Cardiac fibroblast (primary cell): ENCODE measurements around the gene EIF5AL1.
"Not testable (repeated sequence)": the region's sequence is repeated elsewhere in the genome, so short reads cannot be mapped to it uniquely, and the experiment has no call there.

Experiments
- DNase-seq, 2 donors: peaks; one replicate each; pipeline versions ENCODE4 v3.0.0 to v3.0.0-alpha.2; 2010; ENCODE audit warnings: low read depth in 2 of 2
- H3K4me3 ChIP-seq, 2 donors: replicated peaks in 1 of 2; 1 replicate in 1 of 2; 2 replicates in 1 of 2; pipeline ENCODE4 v1.5.1; 2011; ENCODE audit warnings: low read depth in 2 of 2, low read length in 2 of 2, mild to moderate bottlenecking in 2 of 2, moderate library complexity in 1 of 2
- CTCF ChIP-seq: IDR thresholded peaks from one replicate; pipeline ENCODE4 v1.5.1; 2011; ENCODE audit warnings: low read depth, mild to moderate bottlenecking, low read length, inconsistent platforms

EIF5AL1 gene

GRCh38 chr10:79511891-79512583 is at the start of gene EIF5AL1:
TSS of gene EIF5AL1 (plus strand) at chr10:79512533. CDS start at chr10:79512650, 117 bp downstream.
- DNase-seq, H3K4me3 ChIP-seq: not testable (repeated sequence)

- DNase-seq: peak; percentile 70 to 74
- no peak overlapping the region for H3K4me3 ChIP-seq
- no peak for TF ChIP-seq CTCF
Observed at GRCh38 chr10:79463578-79464496, 48.5 kb upstream of the EIF5AL1 start.

GRCh38 chr10:79465341-79465740 is 47.0 kb upstream of the EIF5AL1 start:
- DNase-seq: no peak
- H3K4me3 ChIP-seq: no peak overlapping the region
- no peak for TF ChIP-seq CTCF

- no peak for TF ChIP-seq CTCF
- H3K4me3 ChIP-seq: no peak overlapping the region
- no peak for DNase-seq
Observed at GRCh38 chr10:79468015-79468560, 44.2 kb upstream of the EIF5AL1 start.

GRCh38 chr10:79468841-79469585 is 43.3 kb upstream of the EIF5AL1 start:
- no peak for DNase-seq
- H3K4me3 ChIP-seq: no peak overlapping the region
- no peak for TF ChIP-seq CTCF

GRCh38 chr10:79470096-79470495 is 42.2 kb upstream of the EIF5AL1 start:
- no peak overlapping the region for H3K4me3 ChIP-seq
- TF ChIP-seq CTCF: no peak
- no peak for DNase-seq
